HG03571 (cell line): ENCODE measurements around the gene CCDC88C.

Source experiments
- ATAC-seq: cut with Tn5 transposase; IDR thresholded peaks from one replicate; pipeline ENCODE4 v1.9.1; 2021; ENCODE audit not compliant: unreplicated experiment

CCDC88C gene

DNA sequence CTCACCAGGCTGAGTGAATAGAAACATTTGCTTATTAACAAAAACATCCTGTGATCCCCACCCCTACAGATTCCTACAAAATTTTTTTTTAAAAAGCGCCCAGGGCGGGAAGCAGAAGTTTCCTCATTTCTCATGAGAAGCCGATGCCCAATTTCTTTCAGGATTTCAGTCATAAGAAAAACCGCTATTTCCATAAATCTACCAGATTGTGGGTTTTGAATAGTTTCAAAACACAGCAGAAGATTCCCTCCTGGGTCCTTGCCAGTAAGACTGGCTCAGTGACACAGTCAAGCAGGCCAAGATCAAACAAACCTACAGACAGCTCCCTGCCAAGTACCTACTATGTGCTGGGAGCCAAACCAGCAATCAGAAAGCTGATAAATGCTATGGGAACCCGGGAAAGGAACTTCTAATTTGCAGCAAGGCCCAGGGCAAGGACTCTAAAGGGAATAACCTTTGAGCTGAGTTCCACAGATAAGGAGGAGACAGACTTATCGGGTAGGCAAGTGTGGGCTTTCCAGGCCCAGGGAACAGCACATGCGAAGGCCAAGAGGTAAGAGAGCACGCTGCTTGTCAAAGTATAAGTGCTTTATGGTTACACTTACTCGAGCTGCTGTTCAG lies 68.7 kb downstream of the CCDC88C start:
- peak; percentile 3 for ATAC-seq

DNA sequence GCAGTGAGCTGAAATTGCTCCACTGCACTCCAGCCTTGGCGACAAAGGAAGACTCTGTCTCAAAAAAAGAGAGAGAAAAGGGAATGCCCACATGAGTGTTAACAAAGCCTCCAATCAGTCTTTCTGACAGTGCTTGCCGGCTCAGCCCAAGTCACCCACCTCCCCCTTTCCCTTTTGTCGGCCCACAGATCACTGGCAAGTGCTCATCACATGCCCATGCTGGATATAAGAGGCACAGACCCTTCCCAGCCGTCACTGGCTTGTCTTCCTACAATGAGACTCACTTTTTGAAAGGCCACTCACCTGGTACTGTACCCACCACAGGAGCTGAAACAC lies 70.8 kb downstream of the CCDC88C start:
- no peak for ATAC-seq

DNA sequence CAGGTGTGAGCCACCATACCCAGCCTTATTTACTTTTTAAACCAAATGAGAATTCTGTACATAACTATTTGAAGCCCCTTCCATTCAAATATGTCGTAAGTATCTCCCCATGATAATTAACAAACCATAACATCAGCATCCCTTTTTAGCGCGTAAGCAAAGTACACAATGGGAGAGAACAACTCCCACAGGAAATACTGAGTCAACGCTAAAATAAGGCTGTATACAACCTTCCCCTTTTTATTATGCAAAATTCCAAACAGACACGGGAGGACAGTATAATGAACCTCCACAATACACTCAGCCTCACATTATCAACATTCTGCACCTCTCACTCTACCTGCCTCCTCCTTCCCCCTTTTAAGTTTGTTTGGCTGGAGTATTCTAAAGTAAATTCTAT lies 73.5 kb downstream of the CCDC88C start:
- ATAC-seq = no peak

DNA sequence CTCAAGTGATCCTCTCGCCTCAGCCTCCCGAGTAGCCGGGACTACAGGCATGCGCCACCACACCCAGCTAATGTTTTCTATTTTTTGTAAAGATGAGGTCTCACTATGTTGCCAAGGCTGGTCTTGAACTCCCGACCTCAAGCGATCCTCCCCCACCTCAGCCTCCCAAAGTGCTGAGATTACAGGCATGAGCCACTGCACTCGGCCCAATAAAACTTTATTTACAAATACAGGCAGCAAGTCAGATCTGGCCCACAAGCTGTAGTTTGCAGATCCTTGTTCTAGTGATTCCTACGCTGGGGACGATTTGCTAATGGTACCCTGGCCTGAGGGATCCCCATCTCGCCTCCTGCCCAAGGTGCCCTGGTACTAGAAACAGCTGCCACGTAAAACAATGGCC lies 74.6 kb downstream of the CCDC88C start:
- no peak for ATAC-seq

DNA sequence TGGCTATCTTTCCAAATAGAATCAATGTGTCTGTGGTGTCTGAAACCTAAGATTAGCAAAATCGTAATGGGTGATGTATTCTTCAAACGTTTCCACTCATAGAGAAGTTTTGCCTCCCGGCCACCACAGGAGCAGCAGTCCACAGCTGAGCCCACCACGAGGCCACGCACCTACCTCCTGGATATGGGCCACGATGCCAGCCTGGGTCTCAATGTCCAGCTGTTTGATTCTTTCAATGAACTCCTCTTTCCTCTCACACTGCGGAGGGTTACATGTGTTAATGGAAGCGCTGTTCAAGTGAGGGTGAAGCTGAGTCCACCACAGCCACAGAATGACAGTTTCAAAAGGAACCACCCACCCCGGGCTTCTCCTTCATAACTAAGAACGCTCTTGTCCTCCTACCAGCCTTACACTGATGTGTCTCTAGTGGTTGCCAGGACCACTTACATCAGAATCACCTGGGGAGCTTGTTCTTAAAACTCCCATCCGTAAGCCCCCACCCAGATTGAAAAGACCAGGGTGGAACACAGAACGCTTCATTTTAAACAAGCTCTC lies 75.3 kb downstream of the CCDC88C start:
- ATAC-seq = no peak

DNA sequence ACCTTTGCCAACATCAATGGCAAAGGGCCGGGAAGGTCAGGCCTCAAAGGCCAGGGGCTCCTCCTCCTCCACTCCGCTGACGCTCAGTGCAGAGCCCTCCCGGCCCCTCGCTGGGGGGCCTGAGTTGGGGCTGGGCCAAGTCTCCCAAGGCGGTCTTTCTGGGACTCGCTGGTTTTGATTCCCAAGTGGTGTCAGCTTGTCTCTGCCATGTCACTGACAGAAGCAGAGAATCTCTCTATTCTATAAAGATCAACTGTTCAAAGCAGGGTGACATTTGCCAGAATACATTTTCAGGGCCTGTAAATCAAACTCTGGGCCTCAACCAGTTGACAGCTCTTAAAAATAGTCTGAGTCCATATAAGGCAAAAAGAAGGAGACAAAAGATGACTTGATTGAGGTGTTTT lies 75.9 kb downstream of the CCDC88C start:
- ATAC-seq = no peak

DNA sequence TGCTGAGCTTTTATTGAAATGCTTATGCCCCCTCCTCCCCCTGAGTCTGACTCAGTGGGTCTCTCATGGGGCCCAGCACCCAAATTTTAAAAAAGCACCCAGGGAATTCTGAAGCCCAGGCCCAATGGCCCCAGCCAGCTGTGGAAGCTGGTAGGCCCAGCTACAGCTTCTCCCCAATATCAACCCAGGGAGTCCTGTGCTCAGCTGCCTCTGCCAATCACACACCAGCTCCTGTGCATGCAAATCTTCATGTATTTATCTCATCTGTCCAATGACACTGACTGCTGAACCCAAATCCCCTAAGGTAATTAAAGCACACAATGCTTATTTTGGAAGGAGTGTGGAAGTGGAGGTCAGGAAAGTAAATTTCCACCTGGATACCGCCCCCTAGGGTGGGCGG lies 76.3 kb downstream of the CCDC88C start:
- no peak for ATAC-seq

DNA sequence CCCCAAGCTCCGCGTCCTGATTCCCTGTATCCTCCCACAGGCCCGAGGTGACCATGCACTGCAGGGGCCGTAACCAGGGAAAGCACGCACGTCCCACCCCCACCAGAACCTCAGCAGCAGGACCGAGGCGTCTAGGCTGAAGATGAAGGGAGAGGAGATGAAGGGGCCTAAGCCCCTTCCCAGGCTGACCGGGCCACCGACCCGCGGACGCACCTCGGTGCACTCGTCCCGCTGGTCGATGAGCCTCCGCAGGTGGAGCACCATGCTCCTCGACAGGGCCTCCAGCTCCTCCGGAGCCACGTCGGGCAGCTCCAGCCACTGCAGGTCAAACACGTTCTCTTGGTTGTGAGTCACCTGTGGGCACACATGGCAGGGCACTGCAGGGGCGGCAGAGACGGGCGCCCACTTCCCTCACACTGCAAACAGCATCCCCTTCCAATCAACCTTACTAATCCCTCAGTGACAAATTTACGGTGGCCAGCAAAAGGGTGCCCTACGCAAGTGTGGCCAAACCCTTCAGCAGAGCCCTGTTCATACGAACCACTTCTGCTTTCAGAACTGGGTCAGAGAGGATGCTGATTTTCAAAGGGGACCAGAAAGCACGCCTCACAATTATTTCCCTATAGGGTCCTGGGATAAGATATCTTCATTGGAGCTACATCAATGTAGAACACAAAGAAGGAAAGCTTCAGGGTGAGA lies 77.8 kb downstream of the CCDC88C start:
- ATAC-seq = no peak

DNA sequence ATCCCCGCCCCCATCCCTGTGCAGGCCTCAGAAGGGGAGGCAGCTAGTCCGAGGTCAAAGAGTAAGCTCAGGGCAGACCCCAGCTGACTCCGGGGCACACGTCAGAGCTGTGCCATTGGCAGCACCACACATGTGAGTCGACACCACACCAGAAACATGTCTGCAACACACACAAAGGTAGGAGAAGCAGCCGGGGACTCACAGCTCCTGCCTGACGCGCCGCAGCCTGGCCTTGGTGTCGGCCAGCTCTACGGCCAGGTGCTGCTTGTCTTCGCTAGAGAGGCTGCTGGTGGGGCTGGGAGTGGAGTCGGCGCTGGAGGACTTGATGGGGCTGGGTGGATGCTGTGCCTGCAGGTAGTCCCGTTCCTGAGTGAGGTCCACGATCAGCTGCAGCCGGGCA lies 78.5 kb downstream of the CCDC88C start:
- ATAC-seq = no peak

DNA sequence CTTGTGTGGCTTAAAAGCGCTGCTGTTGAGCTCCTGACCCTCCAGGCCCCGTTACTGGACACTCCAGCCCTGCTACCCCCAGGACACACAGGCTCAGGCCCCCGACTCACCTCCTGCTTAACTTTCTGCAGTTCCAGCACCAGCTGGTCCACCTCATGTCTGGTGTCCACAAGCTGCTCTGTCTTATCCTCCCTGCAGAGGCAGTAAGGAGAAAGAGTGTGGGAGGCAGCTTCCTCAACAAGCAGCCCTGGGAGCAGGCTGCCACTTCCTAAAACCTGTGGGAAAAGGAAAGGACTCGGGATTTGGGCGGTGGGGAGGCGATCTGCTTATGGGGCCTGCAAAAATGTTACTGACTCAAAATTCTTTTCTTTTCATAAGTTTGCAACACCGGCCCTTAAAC lies 79.2 kb downstream of the CCDC88C start:
- ATAC-seq = no peak

DNA sequence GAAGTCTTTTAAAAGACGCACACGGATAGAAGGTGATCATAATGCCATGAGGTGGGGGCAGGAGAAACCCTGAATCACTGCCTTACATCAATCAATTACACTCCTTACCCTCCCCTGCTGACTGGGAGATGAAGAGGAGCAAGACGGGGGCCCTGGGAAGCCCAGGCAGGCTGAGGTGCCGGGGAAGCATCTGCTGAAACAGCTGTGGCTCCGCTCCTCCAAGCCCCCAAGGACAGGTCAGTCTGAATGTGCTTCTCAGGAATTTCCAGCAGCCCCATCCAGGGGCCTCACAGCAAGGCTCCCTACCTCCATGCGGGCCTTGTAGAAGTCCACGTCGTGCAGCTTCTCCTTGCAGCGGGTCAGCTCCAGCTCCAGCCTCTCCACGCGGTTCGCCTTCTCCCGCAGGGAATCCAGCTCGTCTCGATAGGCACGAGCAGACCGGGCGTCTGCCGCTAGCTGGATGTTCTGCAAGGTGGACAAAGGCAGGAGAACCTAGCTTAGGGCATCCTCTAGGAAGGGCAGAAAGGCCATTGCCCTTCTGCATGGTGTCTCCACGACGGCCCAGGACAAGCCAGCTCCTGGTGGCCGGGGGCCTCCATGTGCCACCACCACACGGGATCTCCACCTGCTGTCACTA lies 79.8 kb downstream of the CCDC88C start:
- ATAC-seq = no peak

DNA sequence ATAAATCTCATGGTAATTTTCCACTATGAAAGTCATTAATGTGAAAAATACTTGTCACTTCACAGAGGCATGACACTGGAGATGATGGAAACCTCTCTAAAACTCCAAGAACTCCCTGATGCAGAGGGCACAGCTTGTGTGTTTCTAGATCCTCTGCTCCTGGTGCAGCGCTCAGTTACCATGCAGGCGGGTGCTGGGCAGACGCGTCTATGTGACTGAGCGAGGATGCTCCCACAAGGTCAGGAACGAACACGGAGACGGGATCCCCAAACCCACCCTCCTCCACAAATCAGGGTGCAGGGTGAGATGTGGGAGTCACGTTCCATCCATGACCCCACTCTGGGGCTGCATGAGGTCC lies 81.5 kb downstream of the CCDC88C start:
- ATAC-seq = no peak

DNA sequence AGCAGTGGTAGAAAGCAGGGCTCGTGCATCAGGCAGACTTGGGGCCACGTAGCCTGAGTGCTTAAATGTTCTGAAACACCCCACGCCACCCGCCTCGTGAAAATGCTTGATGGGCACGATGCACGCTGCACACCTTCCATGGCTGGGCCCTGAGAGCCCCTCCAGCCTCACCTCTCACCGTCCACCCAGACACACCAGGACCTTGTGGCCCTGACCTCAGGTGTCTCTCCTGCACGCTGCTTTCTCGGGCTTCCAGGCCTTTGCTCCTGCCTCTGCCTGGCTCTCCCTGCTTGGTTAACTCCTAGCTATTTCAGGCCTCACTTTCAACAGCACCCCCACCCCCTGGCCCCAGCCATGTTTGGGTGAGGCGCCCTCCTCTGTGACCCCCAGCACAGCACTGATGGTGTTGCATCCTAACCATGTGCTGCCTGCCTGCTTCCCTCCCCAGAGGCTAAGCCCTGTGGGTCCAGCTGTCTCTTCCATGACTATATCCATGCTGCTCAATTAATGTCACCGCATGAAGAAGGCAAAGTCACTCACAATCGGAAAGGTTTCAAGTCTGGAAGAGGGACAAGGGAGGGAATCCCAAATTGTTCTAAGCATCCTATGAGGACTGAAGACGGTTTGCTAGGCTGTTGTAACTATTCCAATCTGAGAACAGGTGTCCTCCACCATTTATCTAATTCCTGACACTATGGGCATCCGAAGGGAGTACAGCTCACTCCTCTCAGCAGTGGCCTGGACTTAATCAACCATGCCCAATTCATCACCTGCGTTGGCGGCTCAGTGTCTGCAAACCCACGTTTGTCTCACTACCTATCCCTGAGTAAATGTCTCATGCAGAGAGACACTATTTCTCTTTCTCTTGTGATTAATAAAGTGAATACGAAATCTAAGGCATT lies 82.2 kb downstream of the CCDC88C start:
- ATAC-seq = no peak

DNA sequence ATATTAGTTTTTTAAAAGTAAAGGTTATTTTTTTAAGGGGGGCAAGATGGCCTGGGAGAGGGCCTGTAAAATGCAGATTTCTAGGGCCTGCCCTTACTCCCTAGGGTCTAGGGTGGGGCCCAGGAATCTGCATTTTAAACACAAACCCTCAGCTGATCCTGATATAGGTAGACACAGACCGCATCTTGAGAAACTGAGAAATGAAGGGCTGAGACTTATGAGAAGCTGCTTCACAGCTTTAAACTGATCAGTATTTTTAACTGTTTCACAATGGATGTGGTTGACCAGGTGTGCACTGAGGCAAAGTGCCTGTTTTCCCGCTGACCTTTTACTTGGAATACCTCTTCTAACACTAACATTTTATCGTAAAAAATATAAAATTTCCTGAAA lies 84.0 kb downstream of the CCDC88C start:
- ATAC-seq = peak; percentile 66

DNA sequence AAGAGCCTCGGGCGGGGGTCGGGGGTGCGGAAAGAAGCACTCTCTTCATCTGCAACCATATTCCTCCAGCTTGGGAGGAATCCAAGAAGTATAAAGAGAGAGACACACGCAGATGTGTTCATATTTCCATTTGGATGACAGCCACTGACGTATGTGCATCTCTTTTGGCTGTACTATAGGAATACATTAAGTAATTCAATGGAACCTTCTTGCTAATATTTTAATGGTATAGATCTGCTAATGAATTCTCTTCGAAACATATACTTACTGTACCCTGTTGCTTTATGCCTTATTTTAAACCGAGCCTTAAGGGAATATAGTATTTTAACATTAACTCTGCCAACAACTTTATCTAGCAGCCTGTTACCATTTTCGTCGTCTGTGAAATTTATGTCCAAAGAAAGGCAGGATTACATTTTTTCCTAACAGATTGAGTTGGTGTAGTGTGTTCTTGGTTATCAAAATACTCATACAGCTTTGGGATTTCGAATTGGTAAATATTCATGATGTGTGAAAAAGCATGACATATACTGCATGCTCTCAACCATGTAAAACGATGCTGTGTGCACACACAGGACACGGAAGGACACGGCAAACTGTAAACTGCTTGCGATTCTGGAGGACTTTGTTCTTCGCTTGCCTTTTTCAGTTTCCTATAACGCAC lies 84.5 kb downstream of the CCDC88C start:
- no peak for ATAC-seq

DNA sequence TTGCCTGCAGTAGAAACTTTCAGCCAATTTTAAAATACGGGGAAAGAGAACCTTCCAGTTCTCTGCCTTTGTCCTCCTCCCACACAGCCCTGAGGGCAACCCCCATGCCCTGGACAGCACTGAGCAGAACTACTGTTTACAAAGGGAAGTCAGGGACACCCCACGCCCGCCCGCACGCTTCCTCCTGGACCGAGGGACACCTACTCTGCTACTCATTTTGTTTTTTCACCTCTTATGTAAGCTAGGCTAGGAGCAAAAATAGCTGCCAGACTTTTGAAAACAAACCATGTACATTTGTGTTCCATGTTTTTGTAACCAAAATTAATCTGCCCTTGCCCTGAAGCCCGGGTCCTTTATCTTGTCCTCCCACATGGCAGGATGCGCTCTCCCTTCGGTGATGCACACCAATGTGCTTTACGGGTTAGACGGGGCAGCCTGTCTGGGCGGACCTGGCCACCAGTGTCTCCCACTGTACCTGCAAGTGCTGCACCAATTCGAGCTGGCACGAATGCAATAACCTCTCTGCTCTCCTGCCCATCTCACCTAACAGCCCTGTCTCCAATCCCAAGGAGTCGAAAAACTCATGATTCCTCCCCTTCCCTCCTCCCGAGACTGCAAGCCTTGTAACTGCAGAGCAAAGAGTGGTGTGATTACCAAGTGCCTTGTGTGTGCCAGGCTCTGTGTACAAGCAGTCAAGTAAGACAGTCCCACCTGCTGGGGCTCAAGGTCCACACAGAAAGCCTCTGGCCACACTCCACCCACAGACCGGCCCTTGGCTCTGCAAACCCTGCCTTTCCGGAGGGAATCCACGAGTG lies 85.2 kb downstream of the CCDC88C start:
- no peak for ATAC-seq

DNA sequence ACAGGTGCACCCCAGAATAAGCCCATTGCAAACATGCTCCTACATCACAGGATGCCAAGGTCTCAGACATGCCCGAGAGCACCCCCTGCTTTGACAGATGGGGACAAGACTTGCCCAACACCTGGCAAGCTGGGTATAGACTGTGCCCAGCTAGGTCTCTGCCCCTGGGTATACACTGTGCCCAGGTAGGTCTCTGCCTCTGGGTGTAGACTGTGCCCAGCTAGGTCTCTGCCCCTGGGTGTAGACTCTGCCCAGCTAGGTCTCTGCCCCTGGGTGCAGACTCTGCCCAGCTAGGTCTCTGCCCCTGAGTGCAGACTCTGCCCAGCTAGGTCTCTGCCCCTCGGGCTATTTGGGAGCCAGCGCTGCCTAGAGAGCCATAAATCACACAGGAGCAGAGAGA lies 85.9 kb downstream of the CCDC88C start:
- no peak for ATAC-seq

DNA sequence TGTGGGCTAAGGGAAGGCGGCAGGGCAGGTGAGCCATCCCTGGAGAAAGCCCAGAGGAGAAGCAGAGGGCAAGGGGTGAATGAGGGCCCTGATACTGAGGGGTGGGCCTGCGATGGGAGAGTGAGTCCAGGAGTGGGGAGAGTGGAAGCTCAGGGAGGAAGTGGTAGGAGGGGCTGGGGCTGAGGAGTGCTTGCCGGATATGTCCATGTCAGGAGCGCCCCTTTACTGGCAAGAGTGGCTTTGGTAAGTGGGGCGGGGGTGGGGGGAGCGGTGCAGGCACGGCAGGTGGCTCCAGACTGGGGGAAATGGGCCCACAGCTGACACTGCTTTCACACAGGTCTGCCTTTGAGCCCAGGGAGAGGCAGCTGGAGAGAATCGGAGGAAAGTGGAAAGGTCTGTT lies 86.8 kb downstream of the CCDC88C start:
- no peak for ATAC-seq

DNA sequence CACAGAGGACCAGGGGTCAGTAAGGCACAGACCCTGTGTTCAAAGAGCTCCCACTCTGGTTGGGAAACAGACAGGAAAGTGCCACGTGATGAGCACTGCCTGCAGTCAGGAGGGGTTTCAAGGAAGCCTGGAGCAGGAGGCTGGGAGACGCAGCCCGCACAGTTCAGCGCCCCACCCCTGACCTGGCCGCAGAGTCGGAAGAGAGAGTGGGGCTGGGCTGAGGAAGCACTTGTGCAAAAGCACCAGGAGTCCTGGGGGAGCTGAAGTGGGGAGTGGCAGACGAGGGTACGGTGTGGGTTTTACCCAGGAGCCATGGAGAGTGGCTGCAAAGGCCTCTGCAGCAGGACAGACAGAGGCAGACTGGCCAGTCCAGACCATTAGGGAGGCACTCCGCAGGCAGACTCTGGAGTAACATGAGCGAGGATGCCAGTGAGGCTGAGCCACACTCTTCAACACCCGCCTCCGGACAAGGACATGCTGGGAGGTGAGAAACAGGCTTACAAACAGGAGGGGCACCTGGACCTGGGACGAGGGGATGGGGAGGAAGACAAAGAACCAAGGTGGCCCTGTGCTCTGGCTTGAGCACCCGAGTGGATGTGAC lies 87.4 kb downstream of the CCDC88C start:
- no peak for ATAC-seq
